Measurements from ENCODE around the gene TAF1D. TPM values are rescaled to one million over a fixed set of nuclear protein-coding genes. Genes with fewer than 3 reads are reported as not detected.

TAF1D gene
- total RNA-seq, 1 experiment from 2014 or later = 272 TPM

- no peak for TF ChIP-seq CTCF (conservative IDR thresholded peaks at IDR 0.05)
- no peak overlapping the region for H4K91ac ChIP-seq (ENCODE audit: insufficient read length, low read depth, low read length)
- no peaks in the 10 kb centered on the region for H3K79me2 ChIP-seq (ENCODE audit: insufficient read depth, low read length)
- DNase-seq = no peak
- H2BK5ac ChIP-seq (ENCODE audit: insufficient read length, low read length) = no peak overlapping the region
- no peak overlapping the region for H2BK15ac ChIP-seq (ENCODE audit: low read depth, low read length)
- no peak overlapping the region for H3K27ac ChIP-seq (ENCODE audit: insufficient read length, low read depth, low read length)
- no CpG with 5 or more reads among the region's 2 CpGs for WGBS (ENCODE audit: extremely low coverage, insufficient read length, low lambda C conversion rate)
- H3K4me2 ChIP-seq (ENCODE audit: insufficient read depth, insufficient read length, low read length) = no peak overlapping the region
- no peaks in the 10 kb centered on the region for H3K79me1 ChIP-seq (ENCODE audit: insufficient read depth, low read depth, low read length, poor library complexity, severe bottlenecking)
- H3K4me3 Mint-ChIP-seq = no peak overlapping the region
- no peak overlapping the region for H4K5ac ChIP-seq (ENCODE audit: insufficient read length, low read depth, low read length)
- no peaks in the 10 kb centered on the region for H3K9me3 Mint-ChIP-seq
- H3K23me2 ChIP-seq (ENCODE audit: insufficient read length, low read depth, low read length, poor library complexity, severe bottlenecking) = no peaks in the 10 kb centered on the region
- H3T11ph ChIP-seq (ENCODE audit: low read length) = no peak overlapping the region
- H4K8ac ChIP-seq (replicated peaks; ENCODE audit: insufficient read length, low read depth, low read length) = no peak overlapping the region
- peaks cover 20 to 77% (median 73%) of the 10 kb centered on the region in 3 experiments; a peak in 6 of 7 replicates for H3K36me3 Mint-ChIP-seq (ENCODE audit: insufficient read depth in 1 of 3, low read depth in 3 of 3)
- no peaks in the 10 kb centered on the region for H3K27me3 Mint-ChIP-seq (ENCODE audit: low read depth)
- no peak overlapping the region for H3K56ac ChIP-seq (ENCODE audit: insufficient read length, low read depth, low read length)
- no peak overlapping the region for H2BK20ac ChIP-seq (ENCODE audit: low read depth, low read length, poor library complexity, severe bottlenecking)
- H3K27ac Mint-ChIP-seq = no peak overlapping the region
- H3K9me3 ChIP-seq (ENCODE audit: control insufficient read depth, low read depth, low read length) = no peaks in the 10 kb centered on the region
- H3K9ac ChIP-seq (ENCODE audit: extremely low read depth, insufficient read length, low read length) = no peak overlapping the region
- no peaks in the 10 kb centered on the region for H4K20me1 ChIP-seq (ENCODE audit: control insufficient read depth, insufficient read depth, insufficient read length)
- H2BK12ac ChIP-seq (ENCODE audit: insufficient read length, low read depth, low read length) = no peak overlapping the region
- H3K23ac ChIP-seq (ENCODE audit: insufficient read length, low read depth, low read length) = no peak overlapping the region
- no peaks in the 10 kb centered on the region for H3K4me1 ChIP-seq (ENCODE audit: insufficient read depth, low read length)
- H3K4me1 Mint-ChIP-seq = no peaks in the 10 kb centered on the region
- no peak overlapping the region for H2AFZ ChIP-seq (ENCODE audit: low read length)
- H3K14ac ChIP-seq (ENCODE audit: insufficient read depth, low read length) = no peak overlapping the region
- H2AK5ac ChIP-seq (ENCODE audit: insufficient read length, low read length) = no peak overlapping the region
- no peak overlapping the region for H3K18ac ChIP-seq (ENCODE audit: insufficient read length, low read depth, low read length)
- H3K4ac ChIP-seq (ENCODE audit: low read depth, low read length) = no peak overlapping the region
- no peaks in the 10 kb centered on the region for H3K27me3 ChIP-seq (ENCODE audit: insufficient read depth, low read length)
- H2BK120ac ChIP-seq (ENCODE audit: low read depth, low read length, poor library complexity, severe bottlenecking) = no peak overlapping the region
These were observed 55.1 kb downstream of the TAF1D start for GRCh38 chr11:93686226-93686625.

Small RNA genes lying within 50 kb of the gene (microRNA-seq; reads per million reads assigned to microRNA genes)
- gene MIR1304 (ENCODE audit: borderline microRNAs expressed) = 4.0 reads per million, percentile 29 among the genes with 10 or more reads in this experiment

Other genes with a start within 250 kb of the TAF1D start
- 35.6 and 41.1 TPM in 2 replicates for gene SMCO4, start 198.1 kb downstream of the TAF1D start, total RNA-seq (2021)
- 15.3 and 17.0 TPM in 2 replicates for gene CEP295, start 79.8 kb downstream of the TAF1D start, total RNA-seq (2021)
- gene C11orf54, start 177 bp upstream of the TAF1D start, total RNA-seq (2021) = 16.1 and 18.0 TPM in 2 replicates
- 38.3 and 43.3 TPM in 2 replicates for gene MED17, start 42.8 kb upstream of the TAF1D start, total RNA-seq (2021)
- gene VSTM5, start 109.1 kb upstream of the TAF1D start, total RNA-seq (2021) = not detected in 2 replicates